H1 (cell line): ENCODE results near the gene OR5T2. TPM values are rescaled to one million over a fixed set of nuclear protein-coding genes. Genes with fewer than 3 reads are reported as not detected.
"Not testable (repeated sequence)": the region's sequence is repeated elsewhere in the genome, so short reads cannot be mapped to it uniquely, and the experiment has no call there.

Source experiments
- CTCF ChIA-PET: fragments of 300-600 bp; sonication (Branson Sonifier 250); formaldehyde crosslinking; loops from one replicate; lab custom pipeline; 2021; ENCODE audit not compliant: partially characterized antibody; lab: Charles Lee
- POLR2A ChIA-PET: fragments of 300-600 bp; sonication (Branson Sonifier 250); formaldehyde crosslinking; loops from one replicate; lab custom pipeline; 2021; ENCODE audit warnings: inconsistent platforms; ENCODE audit not compliant: partially characterized antibody; lab: Charles Lee
- DNase-seq, 2 experiments: peaks; one replicate each; pipeline versions ENCODE4 v3.0.0 to v3.0.0-alpha.2; 2010 to 2022; ENCODE audit warnings: low spot score in 2 of 2, low read depth in 1 of 2, mixed read lengths in 1 of 2
- FAIRE-seq: peaks from 2 replicates; lab custom pipeline; 2011; peaks lifted over from hg19 to GRCh38; lab: Jason Lieb, UNC
- H2AFZ ChIP-seq: 2 replicates; pipeline ENCODE4 v1.8.1; 2012; ENCODE audit warnings: low read length, inconsistent platforms
- H2AK5ac ChIP-seq: 2 replicates; pipeline ENCODE4 v1.6.1; 2013; ENCODE audit warnings: low read depth, low read length
- H2BK120ac ChIP-seq: replicated peaks from 2 replicates; pipeline ENCODE3; 2013; ENCODE audit warnings: low read depth, low read length, inconsistent platforms
- H2BK12ac ChIP-seq: 2 replicates; pipeline ENCODE4 v1.6.1; 2013; ENCODE audit warnings: low read depth, low read length
- H2BK15ac ChIP-seq: 2 replicates; pipeline ENCODE4 v1.6.1; 2013; ENCODE audit warnings: low read length
- H2BK20ac ChIP-seq: 2 replicates; pipeline ENCODE4 v1.6.1; 2013; ENCODE audit warnings: low read length
- H2BK5ac ChIP-seq: 2 replicates; pipeline ENCODE4 v1.6.1; 2013; ENCODE audit warnings: low read depth, low read length
- H3K14ac ChIP-seq: 2 replicates; pipeline ENCODE4 v1.6.1; 2013; ENCODE audit warnings: inconsistent platforms; ENCODE audit not compliant: insufficient read length
- H3K18ac ChIP-seq: 2 replicates; pipeline ENCODE4 v1.6.1; 2013; ENCODE audit warnings: low read length; ENCODE audit errors: extremely low read depth
- H3K23ac ChIP-seq: 2 replicates; pipeline ENCODE4 v1.6.1; 2013; ENCODE audit warnings: inconsistent platforms; ENCODE audit not compliant: insufficient read length
- H3K23me2 ChIP-seq: 2 replicates; pipeline ENCODE4 v1.6.1; 2013; ENCODE audit warnings: low read depth, low read length
- H3K27ac ChIP-seq: 2 replicates; pipeline ENCODE4 v1.6.1; 2011; ENCODE audit warnings: low read depth, low read length, inconsistent platforms
- H3K27me3 ChIP-seq, 4 experiments: replicated peaks in 1 of 4; 1 replicate in 1 of 4; 2 replicates in 3 of 4; pipeline versions ENCODE4 v1.6.1 to v1.8.1; 2011 to 2013; ENCODE audit warnings: low read length in 3 of 4, mild to moderate bottlenecking in 3 of 4, inconsistent platforms in 2 of 4, mixed read lengths in 2 of 4, moderate library complexity in 1 of 4; ENCODE audit not compliant: control insufficient read depth in 3 of 4, insufficient read depth in 3 of 4; ENCODE audit errors: extremely low read depth in 1 of 4
- H3K36me3 ChIP-seq, 4 experiments: 2 replicates each; pipeline versions ENCODE4 v1.6.1 to v1.8.1; 2011 to 2013; ENCODE audit warnings: mild to moderate bottlenecking in 4 of 4, low read length in 3 of 4, moderate library complexity in 2 of 4, control low read depth in 1 of 4, inconsistent platforms in 1 of 4; ENCODE audit not compliant: insufficient read depth in 4 of 4, control insufficient read depth in 2 of 4
- H3K4ac ChIP-seq: replicated peaks from 2 replicates; pipeline ENCODE3; 2013; ENCODE audit warnings: low read length, low read depth, mixed read lengths, inconsistent platforms; ENCODE audit not compliant: insufficient read length
- H3K4me1 ChIP-seq, 4 experiments: replicated peaks in 1 of 4; 1 replicate in 1 of 4; 2 replicates in 3 of 4; pipeline versions ENCODE4 v1.6.1 to v1.8.1; 2011 to 2013; ENCODE audit warnings: low read length in 3 of 4, inconsistent platforms in 2 of 4, mixed read lengths in 1 of 4; ENCODE audit not compliant: insufficient read depth in 4 of 4, control insufficient read depth in 3 of 4
- H3K4me2 ChIP-seq, 2 experiments: 2 replicates each; pipeline versions ENCODE4 v1.6.1 to v1.8.1; 2011 to 2013; ENCODE audit warnings: low read depth in 2 of 2, low read length in 2 of 2, control low read depth in 1 of 2, inconsistent platforms in 1 of 2, mild to moderate bottlenecking in 1 of 2; ENCODE audit not compliant: insufficient read depth in 1 of 2
- H3K4me3 ChIP-seq, 4 experiments: fragments of 200-600, 300-600 bp in 1 of 4; sonication (generic), shearing (Covaris generic), sonication (Bioruptor Twin) in 1 of 4; 2 replicates each; pipeline versions ENCODE4 v1.5.1 to v1.8.1; 2011 to 2016; ENCODE audit warnings: low read length in 4 of 4, low read depth in 3 of 4, control low read depth in 2 of 4, inconsistent platforms in 2 of 4, mild to moderate bottlenecking in 2 of 4, mixed read lengths in 1 of 4, moderate library complexity in 1 of 4; ENCODE audit not compliant: insufficient read depth in 2 of 4; ENCODE audit errors: extremely low read depth in 1 of 4
- H3K56ac ChIP-seq: replicated peaks from 2 replicates; pipeline ENCODE3; 2013; ENCODE audit warnings: low read depth, mild to moderate bottlenecking, mixed read lengths, low read length, inconsistent platforms; ENCODE audit not compliant: insufficient read length
- H3K79me1 ChIP-seq: 2 replicates; pipeline ENCODE4 v1.6.1; 2013; ENCODE audit warnings: low read depth, low read length, control low read depth
- H3K79me2 ChIP-seq, 2 experiments: 2 replicates each; pipeline versions ENCODE4 v1.6.1 to v1.8.1; 2012 to 2013; ENCODE audit warnings: low read length in 2 of 2, mild to moderate bottlenecking in 2 of 2, inconsistent platforms in 1 of 2; ENCODE audit not compliant: insufficient read depth in 2 of 2, control insufficient read depth in 1 of 2
- H3K9ac ChIP-seq, 4 experiments: replicated peaks in 1 of 4; 1 replicate in 1 of 4; 2 replicates in 3 of 4; pipeline versions ENCODE4 v1.6.1 to v1.8.1; 2011 to 2013; ENCODE audit warnings: low read depth in 3 of 4, low read length in 3 of 4, control low read depth in 2 of 4, mild to moderate bottlenecking in 2 of 4, moderate library complexity in 2 of 4, inconsistent platforms in 1 of 4; ENCODE audit errors: extremely low read depth in 1 of 4
- H3K9me3 ChIP-seq, 2 experiments: 2 replicates each; pipeline versions ENCODE4 v1.6.1 to v1.8.1; 2012 to 2013; ENCODE audit warnings: mild to moderate bottlenecking in 2 of 2, moderate library complexity in 2 of 2, control low read depth in 1 of 2, inconsistent platforms in 1 of 2, low read depth in 1 of 2, low read length in 1 of 2, mixed read lengths in 1 of 2; ENCODE audit not compliant: insufficient read depth in 2 of 2
- H4K20me1 ChIP-seq, 2 experiments: replicated peaks in 1 of 2; 2 replicates each; pipeline versions ENCODE3 to v1.8.1; 2011 to 2013; ENCODE audit warnings: inconsistent platforms in 2 of 2, low read length in 2 of 2, mild to moderate bottlenecking in 1 of 2; ENCODE audit not compliant: insufficient read depth in 2 of 2, control insufficient read depth in 1 of 2
- H4K5ac ChIP-seq: 2 replicates; pipeline ENCODE4 v1.6.1; 2013; ENCODE audit warnings: low read length, low read depth, mixed read lengths, inconsistent platforms; ENCODE audit not compliant: insufficient read length
- H4K8ac ChIP-seq: 2 replicates; pipeline ENCODE4 v1.8.0; 2013; ENCODE audit warnings: mild to moderate bottlenecking, moderate library complexity, low read length, inconsistent platforms; ENCODE audit not compliant: insufficient read depth; ENCODE audit errors: extremely low read depth
- H4K91ac ChIP-seq: replicated peaks from 2 replicates; pipeline ENCODE3; 2013; ENCODE audit warnings: low read length, mixed read lengths, inconsistent platforms; ENCODE audit not compliant: insufficient read length
- BRCA1 ChIP-seq: IDR thresholded peaks from 2 replicates; pipeline ENCODE4 v1.6.1; 2012; ENCODE audit warnings: low read depth, low read length, improper control_type of control experiment
- SAP30 ChIP-seq: fragments of 300-600 bp; sonication (generic); IDR thresholded peaks from 2 replicates; pipeline ENCODE4 v1.7.1; 2012; ENCODE audit warnings: low read length, moderate library complexity, mild to moderate bottlenecking, inconsistent platforms; ENCODE audit not compliant: insufficient read depth, insufficient replicate concordance
- TCF12 ChIP-seq: IDR thresholded peaks from 2 replicates; pipeline ENCODE4 v1.6.1; 2011; ENCODE audit warnings: low read depth, mild to moderate bottlenecking, low read length
- WGBS, 2 experiments: shearing (Covaris generic) in 1 of 2; methylation state at CpG; one replicate each; pipeline versions ENCODE4 v1.1.6 to v1.1.7; 2013 to 2015; ENCODE audit warnings: low lambda C conversion rate in 2 of 2, mixed read lengths in 2 of 2, inconsistent platforms in 1 of 2, low coverage in 1 of 2, missing lambda C conversion rate in 1 of 2; ENCODE audit not compliant: insufficient replicate concordance in 2 of 2, insufficient coverage in 1 of 2, insufficient read length in 1 of 2; ENCODE audit errors: extremely low coverage in 1 of 2, missing lambda C conversion rate in 1 of 2; 5-methylcytosine and 5-hydroxymethylcytosine counted together
- polyA plus RNA-seq, 7 experiments: library from polyadenylated mRNA; depleted of rRNA in 3 of 7; stranded (reverse) in 5 of 7; unstranded in 2 of 7; fragments of >200 nt in 5 of 7; fragments of 200-250 nt in 2 of 7; gene quantifications; 1 replicate in 5 of 7; 2 replicates in 1 of 7; 4 replicates in 1 of 7; pipeline versions ENCODE4 v1.2.1 to v1.2.3, GENCODE V29; 2011 to 2013; ENCODE audit warnings: missing spikeins in 2 of 7, mixed read lengths in 2 of 7
- total RNA-seq: library from RNA; stranded (reverse); fragmentation: NEBNext Ultra II Directional; extraction: Animal tissue kit (Norgen Biotek cat#: 25700); gene quantifications from 2 replicates; pipeline ENCODE4 v1.2.1, GENCODE V29; 2021
- TF ChIP-seq, protein P1 (sequence below), 3 experiments: IDR thresholded peaks; 1 replicate in 2 of 3; 2 replicates in 1 of 3; pipeline versions ENCODE4 v1.5.1 to v1.6.1; 2011; ENCODE audit warnings: low read length in 3 of 3, mild to moderate bottlenecking in 3 of 3, inconsistent platforms in 2 of 3, low read depth in 1 of 3, moderate library complexity in 1 of 3; ENCODE audit not compliant: insufficient read depth in 1 of 3; ENCODE audit errors: control extremely low read depth in 1 of 3
- TF ChIP-seq, protein P2 (sequence below): IDR thresholded peaks from 2 replicates; pipeline ENCODE4 v1.6.1; 2011; ENCODE audit warnings: low read length, improper control_type of control experiment

OR5T2 gene
- total and polyA plus RNA-seq, 2 of the 8 experiments (the other 6 are each of a cell fraction or from before 2014, with no cell fraction given) = not detected

DNA sequence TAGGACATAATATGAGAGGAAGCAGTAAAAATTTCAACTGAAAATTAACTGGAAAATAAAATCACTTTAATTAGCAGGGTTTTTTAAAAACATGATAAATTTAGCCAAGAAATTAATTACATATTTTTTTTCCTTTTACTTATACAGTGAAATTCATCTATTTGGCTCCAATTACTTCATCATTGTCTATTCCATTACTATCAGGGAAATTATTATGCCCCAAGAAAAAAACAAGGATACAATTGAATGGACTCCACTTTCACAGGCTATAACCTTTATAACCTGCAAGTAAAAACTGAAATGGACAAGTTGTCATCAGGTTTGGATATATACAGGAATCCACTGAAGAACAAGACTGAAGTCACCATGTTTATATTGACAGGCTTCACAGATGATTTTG lies 17.9 kb upstream of the OR5T2 start, which contains the start of gene OR5T3 (continued):
- TF ChIP-seq, protein P1, sequence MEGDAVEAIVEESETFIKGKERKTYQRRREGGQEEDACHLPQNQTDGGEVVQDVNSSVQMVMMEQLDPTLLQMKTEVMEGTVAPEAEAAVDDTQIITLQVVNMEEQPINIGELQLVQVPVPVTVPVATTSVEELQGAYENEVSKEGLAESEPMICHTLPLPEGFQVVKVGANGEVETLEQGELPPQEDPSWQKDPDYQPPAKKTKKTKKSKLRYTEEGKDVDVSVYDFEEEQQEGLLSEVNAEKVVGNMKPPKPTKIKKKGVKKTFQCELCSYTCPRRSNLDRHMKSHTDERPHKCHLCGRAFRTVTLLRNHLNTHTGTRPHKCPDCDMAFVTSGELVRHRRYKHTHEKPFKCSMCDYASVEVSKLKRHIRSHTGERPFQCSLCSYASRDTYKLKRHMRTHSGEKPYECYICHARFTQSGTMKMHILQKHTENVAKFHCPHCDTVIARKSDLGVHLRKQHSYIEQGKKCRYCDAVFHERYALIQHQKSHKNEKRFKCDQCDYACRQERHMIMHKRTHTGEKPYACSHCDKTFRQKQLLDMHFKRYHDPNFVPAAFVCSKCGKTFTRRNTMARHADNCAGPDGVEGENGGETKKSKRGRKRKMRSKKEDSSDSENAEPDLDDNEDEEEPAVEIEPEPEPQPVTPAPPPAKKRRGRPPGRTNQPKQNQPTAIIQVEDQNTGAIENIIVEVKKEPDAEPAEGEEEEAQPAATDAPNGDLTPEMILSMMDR (IDR thresholded peaks at IDR 0.05; ENCODE audit: control extremely low read depth in 1 of 3, insufficient read depth in 1 of 3, low read depth in 1 of 3, low read length in 3 of 3) = no peak
- TF ChIP-seq TCF12 (no peak), BRCA1 (no peak), SAP30 (no peak)
- TF ChIP-seq, protein P2, sequence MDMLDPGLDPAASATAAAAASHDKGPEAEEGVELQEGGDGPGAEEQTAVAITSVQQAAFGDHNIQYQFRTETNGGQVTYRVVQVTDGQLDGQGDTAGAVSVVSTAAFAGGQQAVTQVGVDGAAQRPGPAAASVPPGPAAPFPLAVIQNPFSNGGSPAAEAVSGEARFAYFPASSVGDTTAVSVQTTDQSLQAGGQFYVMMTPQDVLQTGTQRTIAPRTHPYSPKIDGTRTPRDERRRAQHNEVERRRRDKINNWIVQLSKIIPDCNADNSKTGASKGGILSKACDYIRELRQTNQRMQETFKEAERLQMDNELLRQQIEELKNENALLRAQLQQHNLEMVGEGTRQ = no peak
- TF ChIP-seq, all 59 proteins: peak for 0

DNA sequence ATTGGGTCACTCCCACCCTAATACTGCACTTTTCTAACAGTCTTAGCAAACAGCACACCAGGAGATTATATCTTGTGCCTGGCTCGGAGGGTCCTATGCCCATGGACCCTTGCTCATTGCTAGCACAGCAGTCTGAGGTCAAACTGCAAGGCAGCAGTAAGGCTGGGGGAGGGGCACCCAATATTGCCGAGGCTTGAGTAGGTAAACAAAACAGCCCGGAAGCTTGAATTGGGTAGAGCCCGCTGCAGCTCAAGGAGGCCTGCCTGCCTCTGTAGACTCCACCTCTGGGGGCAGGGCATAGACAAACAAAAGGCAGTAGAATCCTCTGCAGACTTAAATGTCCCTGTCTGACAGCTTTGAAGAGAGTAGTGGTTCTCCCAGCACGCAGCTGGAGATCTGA lies 14.3 kb downstream of the OR5T2 start:
- H2AK5ac ChIP-seq, H3K27me3 ChIP-seq, H3K56ac ChIP-seq, H2BK15ac ChIP-seq, H3K27ac ChIP-seq, H3K4me1 ChIP-seq, H3K4me3 ChIP-seq, H2BK20ac ChIP-seq, H3K79me2 ChIP-seq, H2BK5ac ChIP-seq, H3K4me2 ChIP-seq, H3K18ac ChIP-seq, H3K36me3 ChIP-seq, H3K14ac ChIP-seq, H4K5ac ChIP-seq, H2AFZ ChIP-seq, H3K79me1 ChIP-seq, H4K8ac ChIP-seq, H3K9ac ChIP-seq, H3K4ac ChIP-seq, FAIRE-seq, POLR2A ChIA-PET, H3K23me2 ChIP-seq, DNase-seq, H2BK120ac ChIP-seq, H3K9me3 ChIP-seq, H4K91ac ChIP-seq, CTCF ChIA-PET, H4K20me1 ChIP-seq, H3K23ac ChIP-seq, H2BK12ac ChIP-seq: not testable (repeated sequence)
- 80% methylated on average over 5 of the region's 5 CpGs; no CpG with 5 or more reads in 1 of the 2 experiments for WGBS, 2 experiments
